GM10266 (cell line): Measurements from ENCODE around the gene POLD1.

ENCODE experiments used
- DNase-seq: peaks from one replicate; pipeline ENCODE4 v3.0.0; 2012; ENCODE audit errors: extremely low spot score
- TF ChIP-seq, protein P1 (sequence below): IDR thresholded peaks from 2 replicates; pipeline ENCODE4 v1.5.1; 2012; ENCODE audit warnings: mild to moderate bottlenecking, low read depth; ENCODE audit not compliant: control insufficient read depth, insufficient read depth; ENCODE audit errors: missing control alignments

Gene POLD1

DNA sequence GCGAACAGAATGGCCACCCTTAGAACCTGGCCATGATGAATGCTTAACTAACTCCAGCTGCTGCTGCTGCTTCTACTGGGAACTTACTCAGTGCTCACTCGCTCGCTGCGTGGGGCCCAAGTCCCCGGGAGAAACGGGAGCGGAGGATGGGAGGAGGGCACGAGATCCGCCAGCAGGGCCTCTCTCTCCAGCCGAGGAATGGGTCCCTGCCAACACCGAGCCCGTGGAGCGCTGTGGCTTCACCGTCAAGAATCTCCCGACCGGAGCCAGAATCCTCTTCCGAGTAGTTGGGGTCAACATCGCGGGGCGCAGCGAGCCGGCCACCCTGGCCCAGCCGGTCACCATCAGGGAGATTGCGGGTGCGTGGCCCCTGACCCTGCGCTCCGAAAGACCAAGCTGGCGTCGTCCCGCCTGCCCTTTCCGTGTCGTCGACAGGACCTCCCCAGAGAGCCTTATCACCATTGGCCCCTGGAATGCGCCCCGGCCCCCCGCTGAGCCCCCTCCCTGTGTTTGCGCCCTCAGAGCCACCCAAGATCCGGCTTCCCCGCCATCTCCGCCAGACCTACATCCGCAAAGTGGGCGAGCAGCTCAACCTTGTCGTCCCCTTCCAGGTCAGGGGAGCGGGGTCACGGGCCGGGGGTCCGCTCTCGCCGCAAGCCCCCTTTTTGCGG, 74.4 kb downstream of the POLD1 start:
- no peak for DNase-seq
- TF ChIP-seq, protein P1, sequence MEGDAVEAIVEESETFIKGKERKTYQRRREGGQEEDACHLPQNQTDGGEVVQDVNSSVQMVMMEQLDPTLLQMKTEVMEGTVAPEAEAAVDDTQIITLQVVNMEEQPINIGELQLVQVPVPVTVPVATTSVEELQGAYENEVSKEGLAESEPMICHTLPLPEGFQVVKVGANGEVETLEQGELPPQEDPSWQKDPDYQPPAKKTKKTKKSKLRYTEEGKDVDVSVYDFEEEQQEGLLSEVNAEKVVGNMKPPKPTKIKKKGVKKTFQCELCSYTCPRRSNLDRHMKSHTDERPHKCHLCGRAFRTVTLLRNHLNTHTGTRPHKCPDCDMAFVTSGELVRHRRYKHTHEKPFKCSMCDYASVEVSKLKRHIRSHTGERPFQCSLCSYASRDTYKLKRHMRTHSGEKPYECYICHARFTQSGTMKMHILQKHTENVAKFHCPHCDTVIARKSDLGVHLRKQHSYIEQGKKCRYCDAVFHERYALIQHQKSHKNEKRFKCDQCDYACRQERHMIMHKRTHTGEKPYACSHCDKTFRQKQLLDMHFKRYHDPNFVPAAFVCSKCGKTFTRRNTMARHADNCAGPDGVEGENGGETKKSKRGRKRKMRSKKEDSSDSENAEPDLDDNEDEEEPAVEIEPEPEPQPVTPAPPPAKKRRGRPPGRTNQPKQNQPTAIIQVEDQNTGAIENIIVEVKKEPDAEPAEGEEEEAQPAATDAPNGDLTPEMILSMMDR, result no peak

DNA sequence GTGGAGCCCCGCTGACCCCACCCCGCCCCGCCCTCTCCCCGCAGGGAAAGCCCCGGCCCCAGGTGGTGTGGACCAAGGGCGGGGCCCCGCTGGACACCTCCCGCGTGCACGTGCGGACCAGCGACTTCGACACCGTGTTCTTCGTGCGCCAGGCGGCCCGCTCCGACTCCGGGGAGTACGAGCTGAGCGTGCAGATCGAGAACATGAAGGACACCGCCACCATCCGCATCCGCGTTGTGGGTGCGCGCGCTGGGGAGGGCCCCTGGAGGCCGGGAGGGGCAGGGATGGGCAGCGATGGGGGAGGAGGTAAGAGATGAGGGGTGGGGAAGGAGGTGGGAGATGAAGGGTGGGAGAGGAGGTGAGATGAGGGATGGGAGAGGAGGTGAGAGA, 74.9 kb downstream of the POLD1 start:
- TF ChIP-seq, protein P1, result no peak
- DNase-seq, result no peak

DNA sequence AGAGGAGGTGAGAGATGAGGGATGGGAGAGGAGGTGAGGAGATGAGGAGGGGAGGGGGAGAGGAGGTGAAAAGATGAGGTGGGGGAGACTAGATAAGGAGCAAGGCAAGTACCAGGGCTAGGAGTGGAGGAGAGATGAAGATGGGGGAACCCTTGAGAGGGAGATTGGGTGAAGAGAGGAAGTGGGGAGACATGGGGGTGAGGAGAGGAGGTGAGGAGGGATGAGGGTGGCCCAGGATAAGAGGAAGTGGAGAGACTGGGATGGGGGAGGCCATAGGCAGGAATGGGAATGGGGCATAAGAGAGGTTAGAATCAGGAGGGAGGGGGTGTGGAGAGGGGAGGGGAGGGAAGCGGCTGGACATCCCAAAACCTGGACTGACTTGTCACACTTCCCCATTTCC, 75.5 kb downstream of the POLD1 start:
- TF ChIP-seq, protein P1, result no peak
- peak; percentile 60 for DNase-seq

DNA sequence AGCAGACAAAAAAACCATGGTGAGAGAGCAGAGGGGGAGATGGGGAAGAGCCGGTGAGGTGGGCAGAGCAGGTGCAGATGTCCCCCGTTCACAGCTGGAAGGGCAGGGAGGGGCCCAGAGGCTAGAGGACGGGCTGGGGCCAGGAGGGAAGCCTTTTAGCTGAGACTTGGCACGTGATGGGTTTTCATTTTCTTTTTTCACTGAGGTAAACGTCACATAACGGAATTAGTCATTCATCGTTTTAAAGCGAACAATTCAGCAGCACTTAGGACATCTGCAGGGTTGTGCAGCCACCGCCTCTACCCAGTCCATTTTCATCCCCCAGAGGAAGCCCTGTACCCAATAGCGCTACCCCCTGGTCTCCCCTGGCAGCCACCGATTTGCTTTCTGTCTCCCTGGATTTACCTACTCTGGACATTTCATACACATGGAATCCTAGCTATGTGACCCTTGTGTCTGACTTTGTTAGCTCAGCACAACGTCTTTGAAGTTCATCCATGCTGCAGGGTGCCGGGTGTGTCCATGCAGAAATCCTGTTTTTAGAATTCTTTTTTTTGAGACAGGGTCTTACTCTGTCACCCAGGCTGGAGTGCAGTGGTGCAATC, 76.1 kb downstream of the POLD1 start:
- TF ChIP-seq, protein P1, result no peak
- DNase-seq, result peak; percentile 93

DNA sequence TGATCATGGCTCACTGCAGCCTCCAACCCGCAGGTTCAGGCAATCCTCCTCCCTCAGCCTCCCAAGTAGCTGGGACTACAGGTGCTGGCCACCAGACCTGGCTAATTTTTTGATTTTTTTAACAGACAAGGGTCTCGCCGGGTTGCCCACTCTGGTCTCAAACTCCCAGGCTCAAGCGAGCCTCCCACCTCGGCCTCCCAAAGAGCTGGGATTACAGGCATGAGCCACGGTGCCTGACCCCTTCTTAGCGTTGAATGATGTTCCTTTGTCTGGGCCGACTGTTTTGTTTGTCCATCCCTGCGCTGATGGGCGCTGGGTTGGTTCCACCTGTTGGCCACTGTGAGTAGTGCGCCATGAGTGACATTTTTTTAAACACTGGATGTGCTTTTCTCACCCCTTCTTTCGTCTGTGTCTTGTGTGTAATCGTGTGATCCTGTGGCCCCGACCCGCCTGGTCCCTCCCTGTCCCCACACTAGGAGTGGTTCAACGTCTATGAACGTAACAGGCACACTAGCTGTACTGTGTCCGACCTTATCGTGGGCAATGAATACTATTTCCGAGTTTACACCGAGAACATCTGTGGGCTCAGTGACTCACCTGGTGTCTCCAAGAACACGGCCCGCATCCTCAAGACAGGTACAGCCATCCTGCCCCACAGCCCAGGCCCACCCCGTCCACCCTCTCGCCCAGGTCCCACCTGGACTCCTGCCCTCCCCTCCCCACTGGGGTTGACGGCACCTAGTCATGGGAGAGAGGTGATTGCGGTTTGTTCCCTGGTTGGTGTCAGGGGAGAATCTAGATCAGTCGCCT, 77.1 kb downstream of the POLD1 start:
- peak; percentile 93 for DNase-seq

DNA sequence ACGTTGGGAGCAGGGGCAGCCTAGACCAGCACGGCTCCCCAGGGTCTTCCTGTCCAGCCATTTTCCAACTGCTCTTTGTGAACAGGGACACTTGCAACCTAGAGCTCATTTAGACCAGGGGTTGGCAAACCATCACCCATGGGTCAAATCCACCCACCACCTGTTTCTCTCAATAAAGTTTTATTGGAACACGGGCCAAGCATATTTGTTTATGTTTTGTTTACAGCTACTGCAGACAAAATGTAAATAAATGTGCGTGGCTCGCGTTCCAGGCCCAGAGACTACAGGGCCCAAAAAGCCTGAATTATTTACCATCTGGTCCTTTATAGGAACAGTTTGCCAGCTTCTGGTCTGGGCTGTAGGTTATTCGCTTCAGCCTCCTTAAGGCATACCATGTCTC, 78.8 kb downstream of the POLD1 start:
- TF ChIP-seq, protein P1, result no peak
- no peak for DNase-seq

More for the DNA sequence above, 77.1 kb downstream of the POLD1 start:
- TF ChIP-seq, protein P1, result peak; percentile 95
